GM12892 (cell line): Measurements from ENCODE around the gene CYP27A1.

ENCODE experiments used
- POLR2A ChIP-seq: IDR thresholded peaks from 2 replicates; pipeline ENCODE4 v1.6.1; 2011; ENCODE audit warnings: low read depth, low read length, control low read depth
- POLR2AphosphoS5 ChIP-seq: IDR thresholded peaks from 2 replicates; pipeline ENCODE4 v1.6.1; 2011; ENCODE audit warnings: low read depth, low read length, control low read depth

DNA sequence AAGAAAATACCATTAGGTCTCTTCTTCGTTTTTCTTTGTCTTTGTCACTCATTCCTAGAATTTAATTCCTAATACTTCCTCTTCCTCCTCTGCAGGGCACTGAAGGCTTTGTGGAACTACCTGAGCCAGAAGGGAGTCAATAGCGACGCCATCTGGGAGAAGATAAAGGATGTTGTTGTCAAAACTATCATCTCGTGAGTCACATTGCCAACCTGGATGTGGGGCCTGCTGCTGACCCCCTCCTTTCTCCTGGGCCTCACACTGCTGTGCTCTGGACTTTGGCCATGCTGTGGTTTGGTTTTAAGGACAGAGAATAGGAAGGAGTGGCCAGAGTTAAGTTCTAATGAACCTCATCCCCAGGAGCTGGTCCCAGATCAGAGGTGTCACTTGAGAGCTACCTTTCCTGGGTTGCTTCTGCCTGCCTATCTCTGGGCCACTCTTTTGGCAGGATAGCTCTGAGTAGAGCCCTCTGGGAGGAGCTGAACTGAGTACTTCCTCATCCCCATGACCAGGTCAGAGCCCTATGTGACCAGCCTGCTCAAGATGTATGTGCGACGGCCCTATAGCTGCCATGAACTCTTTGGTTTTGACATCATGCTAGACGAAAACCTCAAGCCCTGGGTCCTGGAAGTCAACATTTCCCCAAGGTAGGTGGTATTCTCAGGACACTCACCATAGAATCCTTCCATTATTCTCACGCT lies 33.1 kb upstream of the CYP27A1 start:
- no peak for TF ChIP-seq POLR2AphosphoS5
- no peak for TF ChIP-seq POLR2A
